GM10266 (cell line): ENCODE data around the gene MUC6.

Source experiments
- DNase-seq: peaks from one replicate; pipeline ENCODE4 v3.0.0; 2012; ENCODE audit errors: extremely low spot score
- TF ChIP-seq, protein P1 (sequence below): IDR thresholded peaks from 2 replicates; pipeline ENCODE4 v1.5.1; 2012; ENCODE audit warnings: mild to moderate bottlenecking, low read depth; ENCODE audit not compliant: control insufficient read depth, insufficient read depth; ENCODE audit errors: missing control alignments

Gene MUC6

DNA sequence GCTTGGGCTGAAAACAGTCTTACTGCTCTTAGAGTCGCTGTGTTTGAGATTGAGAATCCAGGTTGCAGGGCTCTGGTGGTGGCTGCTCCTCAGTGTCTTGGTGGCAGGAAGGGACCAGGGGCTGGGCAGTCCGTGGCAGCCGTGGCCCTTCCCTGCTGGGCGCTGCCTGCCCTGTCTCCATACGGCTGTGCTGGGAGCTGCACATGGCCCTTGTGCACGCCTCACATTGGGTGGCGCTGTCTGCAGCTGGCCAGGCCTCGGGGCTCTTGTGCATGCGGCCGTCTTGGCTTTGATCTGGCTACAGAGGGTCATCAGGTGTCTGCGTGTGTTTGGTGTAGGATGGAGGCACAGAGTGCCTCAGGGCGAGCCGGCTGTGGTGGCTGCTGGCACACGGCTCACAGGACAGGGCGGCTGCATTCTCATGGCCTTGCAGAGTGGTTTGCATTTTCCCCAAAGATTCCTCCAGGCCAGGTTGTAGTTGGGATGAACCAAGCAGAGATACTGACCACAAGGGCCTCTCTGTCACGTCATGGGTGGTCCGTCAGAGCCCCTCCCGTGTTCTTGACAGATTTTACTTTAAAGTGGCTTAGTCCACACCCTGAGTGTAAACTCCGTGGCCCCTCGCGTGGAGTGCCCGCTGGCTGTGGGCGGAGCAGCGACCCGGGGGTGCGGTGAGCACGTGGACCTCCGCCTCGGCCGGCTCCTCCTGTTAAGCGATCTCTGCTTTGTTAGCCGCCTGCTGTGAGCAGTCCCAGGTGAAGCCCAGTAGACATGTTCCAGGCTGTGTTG is 34.7 kb downstream of the MUC6 start:
- TF ChIP-seq, protein P1, sequence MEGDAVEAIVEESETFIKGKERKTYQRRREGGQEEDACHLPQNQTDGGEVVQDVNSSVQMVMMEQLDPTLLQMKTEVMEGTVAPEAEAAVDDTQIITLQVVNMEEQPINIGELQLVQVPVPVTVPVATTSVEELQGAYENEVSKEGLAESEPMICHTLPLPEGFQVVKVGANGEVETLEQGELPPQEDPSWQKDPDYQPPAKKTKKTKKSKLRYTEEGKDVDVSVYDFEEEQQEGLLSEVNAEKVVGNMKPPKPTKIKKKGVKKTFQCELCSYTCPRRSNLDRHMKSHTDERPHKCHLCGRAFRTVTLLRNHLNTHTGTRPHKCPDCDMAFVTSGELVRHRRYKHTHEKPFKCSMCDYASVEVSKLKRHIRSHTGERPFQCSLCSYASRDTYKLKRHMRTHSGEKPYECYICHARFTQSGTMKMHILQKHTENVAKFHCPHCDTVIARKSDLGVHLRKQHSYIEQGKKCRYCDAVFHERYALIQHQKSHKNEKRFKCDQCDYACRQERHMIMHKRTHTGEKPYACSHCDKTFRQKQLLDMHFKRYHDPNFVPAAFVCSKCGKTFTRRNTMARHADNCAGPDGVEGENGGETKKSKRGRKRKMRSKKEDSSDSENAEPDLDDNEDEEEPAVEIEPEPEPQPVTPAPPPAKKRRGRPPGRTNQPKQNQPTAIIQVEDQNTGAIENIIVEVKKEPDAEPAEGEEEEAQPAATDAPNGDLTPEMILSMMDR = no peak
- no peak for DNase-seq

DNA sequence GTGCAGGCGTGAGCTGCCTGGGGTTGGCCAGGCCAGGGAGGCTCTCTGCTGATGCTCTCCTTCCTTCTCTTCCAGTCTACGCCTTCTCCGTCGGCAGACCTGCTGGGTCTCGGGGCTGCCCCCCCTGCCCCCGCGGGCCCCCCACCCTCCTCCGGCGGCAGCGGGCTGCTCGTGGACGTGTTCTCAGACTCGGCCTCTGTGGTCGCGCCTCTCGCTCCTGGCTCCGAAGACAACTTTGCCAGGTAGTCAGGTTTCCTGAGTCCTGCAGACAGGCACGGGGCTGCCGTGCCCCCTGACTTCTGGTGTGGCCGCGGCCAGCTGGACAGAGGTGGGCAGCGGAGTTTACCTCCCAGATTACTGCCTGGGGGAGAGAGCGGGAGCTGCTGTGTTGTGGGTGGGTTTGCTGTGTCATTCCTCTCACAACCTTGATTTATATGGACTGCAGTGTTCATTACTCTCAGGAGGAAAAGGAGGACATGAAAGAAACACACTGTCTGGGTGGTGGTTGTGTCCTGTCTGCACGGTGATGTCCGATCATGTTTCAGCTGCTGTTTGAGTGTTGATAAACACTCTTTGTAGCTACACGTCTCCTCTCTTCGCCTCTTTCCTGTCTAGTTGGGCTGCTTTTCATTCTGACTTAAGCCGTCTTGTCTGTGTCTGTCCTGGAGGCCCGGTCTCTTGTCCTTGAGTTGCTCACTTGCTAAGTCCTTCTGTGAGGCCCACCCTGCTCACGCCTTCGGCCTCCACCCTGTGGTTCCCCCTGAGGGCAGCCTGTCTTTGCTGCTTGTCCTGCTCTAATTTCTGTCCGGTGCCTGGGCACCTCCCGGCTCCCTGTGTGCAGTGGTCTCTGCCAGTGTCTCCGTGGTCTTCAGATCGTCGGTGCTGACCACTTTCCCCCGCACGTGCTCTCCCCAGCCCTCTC is 35.9 kb downstream of the MUC6 start:
- no peak for DNase-seq
- TF ChIP-seq, protein P1 = no peak

DNA sequence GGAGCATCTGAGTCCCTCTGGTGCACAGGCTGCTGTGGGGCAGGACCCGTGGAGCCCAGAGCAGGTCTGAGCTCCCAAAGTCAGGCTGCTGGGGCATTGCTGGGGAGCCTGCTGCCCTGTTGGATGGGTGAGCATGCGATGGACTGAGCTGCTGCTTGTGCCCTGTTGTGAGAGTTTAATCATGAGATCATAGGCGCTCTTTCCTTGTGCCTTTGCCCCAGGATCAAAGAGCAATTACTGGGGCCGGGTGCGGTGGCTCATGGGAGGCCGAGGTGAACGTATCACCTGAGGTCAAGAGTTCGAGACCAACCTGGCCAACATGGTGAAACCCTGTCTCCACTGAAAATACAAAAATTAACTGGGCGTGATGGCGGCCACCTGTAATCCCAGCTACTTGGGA is 37.5 kb downstream of the MUC6 start:
- TF ChIP-seq, protein P1 = no peak
- DNase-seq = no peak

DNA sequence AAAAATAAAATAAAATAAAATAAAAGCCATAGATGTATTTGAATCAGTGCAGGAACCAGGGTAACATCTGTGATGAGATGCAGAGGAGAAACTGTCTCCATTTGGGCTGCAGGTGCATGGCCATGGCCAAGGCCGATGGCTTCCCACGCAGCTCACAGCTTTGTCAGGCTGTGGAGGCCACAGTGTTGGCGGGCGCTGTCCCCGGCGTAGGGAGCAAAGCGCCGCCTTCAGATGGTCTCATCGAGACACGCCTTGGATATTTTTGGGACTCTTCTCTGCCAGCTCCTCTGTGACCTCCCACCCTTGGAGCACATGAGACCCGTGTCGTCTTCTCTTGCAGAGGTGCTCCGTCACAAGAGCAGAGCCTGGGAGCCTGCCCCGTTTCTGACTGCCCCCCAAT is 38.6 kb downstream of the MUC6 start:
- no peak for DNase-seq
- TF ChIP-seq, protein P1 = no peak

DNA sequence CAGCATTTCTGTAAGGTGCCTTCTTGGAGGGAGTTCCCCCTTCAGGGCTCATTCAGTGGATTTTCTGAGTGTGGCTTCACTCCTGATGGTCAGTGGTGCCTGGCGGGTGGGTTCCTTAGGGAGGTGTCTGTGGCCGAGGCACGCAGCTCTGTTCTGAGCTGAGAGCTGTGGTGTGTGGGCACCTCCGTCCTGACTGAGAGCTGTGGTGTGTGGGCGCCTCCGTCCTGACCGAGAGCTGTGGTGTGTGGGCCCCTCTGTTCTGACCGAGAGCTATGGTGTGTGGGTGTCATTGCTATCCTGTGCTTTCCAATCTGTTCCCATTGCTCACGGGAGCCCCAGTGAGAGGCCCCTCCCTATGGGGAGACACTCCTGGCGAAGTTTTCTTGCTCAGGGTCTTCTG is 39.8 kb downstream of the MUC6 start:
- TF ChIP-seq, protein P1 = no peak
- DNase-seq = peak; percentile 58

DNA sequence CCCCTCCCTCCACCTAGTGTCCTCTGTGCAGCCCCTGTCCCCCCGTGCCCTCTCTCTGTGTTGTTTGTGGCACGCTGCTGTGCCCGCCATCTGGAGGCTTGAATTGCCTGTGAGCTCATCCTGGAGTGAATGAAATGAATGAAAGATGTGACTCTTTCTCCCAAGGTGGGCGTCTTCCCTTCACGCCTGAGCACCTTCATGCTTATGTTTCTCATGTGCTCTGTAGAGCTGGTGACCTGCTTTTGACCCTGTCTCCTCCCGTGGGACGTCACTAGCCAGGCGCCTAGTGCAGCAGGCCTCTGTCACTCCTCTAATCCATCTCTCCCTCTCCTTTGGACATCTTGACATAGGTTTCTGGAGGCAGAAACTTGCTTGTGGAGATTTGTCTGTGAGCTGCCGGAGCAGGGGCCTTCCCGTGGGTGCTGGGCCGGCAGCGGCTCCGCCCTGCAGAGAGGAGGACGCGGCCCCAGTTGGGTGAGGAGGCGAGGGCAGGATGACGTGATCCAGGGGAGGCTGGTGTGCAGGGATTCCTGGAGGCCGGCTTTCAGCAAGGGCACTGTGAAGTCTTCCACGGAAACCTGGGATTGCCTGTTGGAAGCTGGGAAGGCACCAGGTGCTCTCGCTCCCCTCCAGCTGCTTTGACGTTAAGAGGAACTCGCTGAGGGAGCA is 40.6 kb downstream of the MUC6 start:
- TF ChIP-seq, protein P1 = no peak
- peak; percentile 92 for DNase-seq
